NB4 (cell line): ENCODE data around the gene PIP5K1B.

ENCODE experiments used
- MAX ChIP-seq: IDR thresholded peaks from 2 replicates; pipeline ENCODE4 v1.6.1; 2011; ENCODE audit warnings: low read depth, low read length
- POLR2A ChIP-seq: IDR thresholded peaks from 2 replicates; pipeline ENCODE4 v1.6.1; 2011; ENCODE audit warnings: mild to moderate bottlenecking; ENCODE audit not compliant: insufficient read length; ENCODE audit errors: extremely low read depth
- TF ChIP-seq, protein P1 (sequence below): IDR thresholded peaks from one replicate; pipeline ENCODE4 v1.5.1; 2012; ENCODE audit warnings: low read depth, low read length

DNA sequence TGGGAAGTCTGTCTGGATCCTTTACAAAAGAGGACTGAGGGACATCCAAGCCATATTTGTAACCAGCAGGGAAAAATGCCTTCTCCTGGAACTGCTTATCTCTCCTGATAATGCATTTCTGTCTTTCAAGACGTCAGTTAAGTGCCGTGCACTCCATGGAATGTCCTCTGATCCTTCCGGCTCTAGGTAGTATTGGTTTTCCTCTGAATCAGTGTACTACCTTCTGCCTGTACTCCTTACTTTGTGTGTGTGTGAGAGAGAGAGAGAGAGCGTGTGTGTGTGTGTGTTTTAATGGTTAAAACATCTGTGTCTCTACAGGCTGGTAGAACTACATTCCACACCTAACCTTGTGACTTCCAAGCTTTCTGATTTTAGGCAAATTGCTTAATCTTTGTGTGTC lies 89.9 kb downstream of the PIP5K1B start:
- TF ChIP-seq, protein P1, sequence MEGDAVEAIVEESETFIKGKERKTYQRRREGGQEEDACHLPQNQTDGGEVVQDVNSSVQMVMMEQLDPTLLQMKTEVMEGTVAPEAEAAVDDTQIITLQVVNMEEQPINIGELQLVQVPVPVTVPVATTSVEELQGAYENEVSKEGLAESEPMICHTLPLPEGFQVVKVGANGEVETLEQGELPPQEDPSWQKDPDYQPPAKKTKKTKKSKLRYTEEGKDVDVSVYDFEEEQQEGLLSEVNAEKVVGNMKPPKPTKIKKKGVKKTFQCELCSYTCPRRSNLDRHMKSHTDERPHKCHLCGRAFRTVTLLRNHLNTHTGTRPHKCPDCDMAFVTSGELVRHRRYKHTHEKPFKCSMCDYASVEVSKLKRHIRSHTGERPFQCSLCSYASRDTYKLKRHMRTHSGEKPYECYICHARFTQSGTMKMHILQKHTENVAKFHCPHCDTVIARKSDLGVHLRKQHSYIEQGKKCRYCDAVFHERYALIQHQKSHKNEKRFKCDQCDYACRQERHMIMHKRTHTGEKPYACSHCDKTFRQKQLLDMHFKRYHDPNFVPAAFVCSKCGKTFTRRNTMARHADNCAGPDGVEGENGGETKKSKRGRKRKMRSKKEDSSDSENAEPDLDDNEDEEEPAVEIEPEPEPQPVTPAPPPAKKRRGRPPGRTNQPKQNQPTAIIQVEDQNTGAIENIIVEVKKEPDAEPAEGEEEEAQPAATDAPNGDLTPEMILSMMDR, result no peak
- TF ChIP-seq MAX (no peak), POLR2A (no peak)
